ENCODE data around the gene PLA2G4C.

Gene PLA2G4C

GRCh38 chr19:48113190-48113917, 2.7 kb upstream of the PLA2G4C start:
- H3K9ac ChIP-seq (ENCODE audit: low read length in 5 of 5), result no peak overlapping the region
- no peak overlapping the region for H3K4me3 ChIP-seq (ENCODE audit: low read depth in 1 of 5, low read length in 5 of 5)
- no peaks in the 10 kb centered on the region for H3K27me3 ChIP-seq (ENCODE audit: control insufficient read depth in 5 of 5, insufficient read depth in 4 of 5, low read length in 5 of 5)
- H3K4me1 ChIP-seq (ENCODE audit: control insufficient read depth in 5 of 5, insufficient read depth in 5 of 5, low read length in 5 of 5), result peaks cover 0 to 18% (median 11%) of the 10 kb centered on the region in 5 donors
- H3K36me3 ChIP-seq (ENCODE audit: control insufficient read depth in 5 of 5, insufficient read depth in 5 of 5, low read length in 5 of 5), result peaks cover 0 to 7% (median 0%) of the 10 kb centered on the region in 5 donors
- no peak overlapping the region for H3K27ac ChIP-seq (ENCODE audit: low read depth, low read length)
- H3K9me3 ChIP-seq (ENCODE audit: control insufficient read depth in 5 of 5, low read length in 5 of 5), result no peaks in the 10 kb centered on the region

GRCh38 chr19:48111280-48111679, 663 bp upstream of the PLA2G4C start:
- Histone ChIP-seq H3K9ac (ENCODE audit: low read length in 5 of 5) (peak overlapping the region in 4 of 5 donors; percentile 45 to 86 (median 81)), H3K4me3 (ENCODE audit: low read depth in 1 of 5, low read length in 5 of 5) (peak overlapping the region in 2 of 5 donors; percentile 78 to 84)

GRCh38 chr19:48108997-48109782, 1.4 kb downstream of the PLA2G4C start:
- Histone ChIP-seq H3K4me3 (ENCODE audit: low read depth in 1 of 5, low read length in 5 of 5) (no peak overlapping the region), H3K9me3 (ENCODE audit: control insufficient read depth in 5 of 5, low read length in 5 of 5) (no peaks in the 10 kb centered on the region), H3K36me3 (ENCODE audit: control insufficient read depth in 5 of 5, insufficient read depth in 5 of 5, low read length in 5 of 5) (peaks cover 0 to 6% (median 4%) of the 10 kb centered on the region in 5 donors), H3K4me1 (ENCODE audit: control insufficient read depth in 5 of 5, insufficient read depth in 5 of 5, low read length in 5 of 5) (peaks cover 3 to 21% (median 17%) of the 10 kb centered on the region in 5 donors), H3K27me3 (ENCODE audit: control insufficient read depth in 5 of 5, insufficient read depth in 4 of 5, low read length in 5 of 5) (no peaks in the 10 kb centered on the region), H3K27ac (ENCODE audit: low read depth, low read length) (no peak overlapping the region), H3K9ac (ENCODE audit: low read length in 5 of 5) (peak overlapping the region in 1 of 5 donors; percentile 1)

More at GRCh38 chr19:48111280-48111679, 663 bp upstream of the PLA2G4C start:
- H3K4me1 ChIP-seq (ENCODE audit: control insufficient read depth in 5 of 5, insufficient read depth in 5 of 5, low read length in 5 of 5), result peaks cover 3 to 21% (median 17%) of the 10 kb centered on the region in 5 donors
- no peaks in the 10 kb centered on the region for H3K27me3 ChIP-seq (ENCODE audit: control insufficient read depth in 5 of 5, insufficient read depth in 4 of 5, low read length in 5 of 5)
- H3K36me3 ChIP-seq (ENCODE audit: control insufficient read depth in 5 of 5, insufficient read depth in 5 of 5, low read length in 5 of 5), result peaks cover 0 to 7% (median 0%) of the 10 kb centered on the region in 5 donors
- H3K27ac ChIP-seq (ENCODE audit: low read depth, low read length), result peak overlapping the region; percentile 96
- H3K9me3 ChIP-seq (ENCODE audit: control insufficient read depth in 5 of 5, low read length in 5 of 5), result no peaks in the 10 kb centered on the region

- peaks cover 0 to 7% (median 5%) of the 10 kb centered on the region in 5 donors for H3K4me1 ChIP-seq (ENCODE audit: control insufficient read depth in 5 of 5, insufficient read depth in 5 of 5, low read length in 5 of 5)
- no peak overlapping the region for H3K9ac ChIP-seq (ENCODE audit: low read length in 5 of 5)
- H3K27me3 ChIP-seq (ENCODE audit: control insufficient read depth in 5 of 5, insufficient read depth in 4 of 5, low read length in 5 of 5), result no peaks in the 10 kb centered on the region
- H3K4me3 ChIP-seq (ENCODE audit: low read depth in 1 of 5, low read length in 5 of 5), result no peak overlapping the region
- H3K27ac ChIP-seq (ENCODE audit: low read depth, low read length), result no peak overlapping the region
- no peaks in the 10 kb centered on the region for H3K9me3 ChIP-seq (ENCODE audit: control insufficient read depth in 5 of 5, low read length in 5 of 5)
- peaks cover 0 to 24% (median 16%) of the 10 kb centered on the region in 5 donors for H3K36me3 ChIP-seq (ENCODE audit: control insufficient read depth in 5 of 5, insufficient read depth in 5 of 5, low read length in 5 of 5)
Measured at GRCh38 chr19:48103922-48104321, 6.7 kb downstream of the PLA2G4C start.

- Histone ChIP-seq H3K4me1 (ENCODE audit: control insufficient read depth in 5 of 5, insufficient read depth in 5 of 5, low read length in 5 of 5) (peaks cover 0 to 7% (median 5%) of the 10 kb centered on the region in 5 donors), H3K9me3 (ENCODE audit: control insufficient read depth in 5 of 5, low read length in 5 of 5) (no peaks in the 10 kb centered on the region), H3K9ac (ENCODE audit: low read length in 5 of 5) (no peak overlapping the region), H3K27me3 (ENCODE audit: control insufficient read depth in 5 of 5, insufficient read depth in 4 of 5, low read length in 5 of 5) (no peaks in the 10 kb centered on the region), H3K36me3 (ENCODE audit: control insufficient read depth in 5 of 5, insufficient read depth in 5 of 5, low read length in 5 of 5) (peaks cover 0 to 26% (median 16%) of the 10 kb centered on the region in 5 donors), H3K27ac (ENCODE audit: low read depth, low read length) (no peak overlapping the region), H3K4me3 (ENCODE audit: low read depth in 1 of 5, low read length in 5 of 5) (no peak overlapping the region)
Measured at GRCh38 chr19:48102870-48103751, 7.5 kb downstream of the PLA2G4C start.

GRCh38 chr19:48095612-48096175, 14.9 kb downstream of the PLA2G4C start:
- no peak overlapping the region for H3K27ac ChIP-seq (ENCODE audit: low read depth, low read length)
- H3K4me1 ChIP-seq (ENCODE audit: control insufficient read depth in 5 of 5, insufficient read depth in 5 of 5, low read length in 5 of 5), result no peaks in the 10 kb centered on the region
- H3K36me3 ChIP-seq (ENCODE audit: control insufficient read depth in 5 of 5, insufficient read depth in 5 of 5, low read length in 5 of 5), result peaks cover 7 to 56% (median 34%) of the 10 kb centered on the region in 5 donors
- H3K27me3 ChIP-seq (ENCODE audit: control insufficient read depth in 5 of 5, insufficient read depth in 4 of 5, low read length in 5 of 5), result no peaks in the 10 kb centered on the region
- H3K9me3 ChIP-seq (ENCODE audit: control insufficient read depth in 5 of 5, low read length in 5 of 5), result peaks cover 0 to 13% (median 9%) of the 10 kb centered on the region in 5 donors
- no peak overlapping the region for H3K4me3 ChIP-seq (ENCODE audit: low read depth in 1 of 5, low read length in 5 of 5)
- no peak overlapping the region for H3K9ac ChIP-seq (ENCODE audit: low read length in 5 of 5)

- H3K9ac ChIP-seq (ENCODE audit: low read length in 5 of 5), result no peak overlapping the region
- H3K27me3 ChIP-seq (ENCODE audit: control insufficient read depth in 5 of 5, insufficient read depth in 4 of 5, low read length in 5 of 5), result no peaks in the 10 kb centered on the region
- H3K36me3 ChIP-seq (ENCODE audit: control insufficient read depth in 5 of 5, insufficient read depth in 5 of 5, low read length in 5 of 5), result peaks cover 7 to 55% (median 34%) of the 10 kb centered on the region in 5 donors
- H3K27ac ChIP-seq (ENCODE audit: low read depth, low read length), result no peak overlapping the region
- peaks cover 0 to 7% (median 6%) of the 10 kb centered on the region in 5 donors for H3K4me1 ChIP-seq (ENCODE audit: control insufficient read depth in 5 of 5, insufficient read depth in 5 of 5, low read length in 5 of 5)
- H3K9me3 ChIP-seq (ENCODE audit: control insufficient read depth in 5 of 5, low read length in 5 of 5), result peaks cover 0 to 17% (median 9%) of the 10 kb centered on the region in 5 donors
- no peak overlapping the region for H3K4me3 ChIP-seq (ENCODE audit: low read depth in 1 of 5, low read length in 5 of 5)
Measured at GRCh38 chr19:48094855-48095203, 15.8 kb downstream of the PLA2G4C start.

GRCh38 chr19:48094129-48094854, 16.3 kb downstream of the PLA2G4C start:
- Histone ChIP-seq H3K36me3 (ENCODE audit: control insufficient read depth in 5 of 5, insufficient read depth in 5 of 5, low read length in 5 of 5) (peaks cover 7 to 50% (median 31%) of the 10 kb centered on the region in 5 donors), H3K9ac (ENCODE audit: low read length in 5 of 5) (no peak overlapping the region), H3K9me3 (ENCODE audit: control insufficient read depth in 5 of 5, low read length in 5 of 5) (peaks cover 0 to 17% (median 9%) of the 10 kb centered on the region in 5 donors), H3K27ac (ENCODE audit: low read depth, low read length) (no peak overlapping the region), H3K4me1 (ENCODE audit: control insufficient read depth in 5 of 5, insufficient read depth in 5 of 5, low read length in 5 of 5) (peaks cover 0 to 8% (median 6%) of the 10 kb centered on the region in 5 donors), H3K4me3 (ENCODE audit: low read depth in 1 of 5, low read length in 5 of 5) (no peak overlapping the region), H3K27me3 (ENCODE audit: control insufficient read depth in 5 of 5, insufficient read depth in 4 of 5, low read length in 5 of 5) (no peaks in the 10 kb centered on the region)
